Measurements from ENCODE around the gene CDH22.
A peak's percentile ranks its signal among the peaks of the same experiment; 100 is the strongest.

Gene CDH22

GRCh38 chr20:46331611-46332361 is 23.5 kb upstream of the CDH22 start:
- TF ChIP-seq, protein P1, sequence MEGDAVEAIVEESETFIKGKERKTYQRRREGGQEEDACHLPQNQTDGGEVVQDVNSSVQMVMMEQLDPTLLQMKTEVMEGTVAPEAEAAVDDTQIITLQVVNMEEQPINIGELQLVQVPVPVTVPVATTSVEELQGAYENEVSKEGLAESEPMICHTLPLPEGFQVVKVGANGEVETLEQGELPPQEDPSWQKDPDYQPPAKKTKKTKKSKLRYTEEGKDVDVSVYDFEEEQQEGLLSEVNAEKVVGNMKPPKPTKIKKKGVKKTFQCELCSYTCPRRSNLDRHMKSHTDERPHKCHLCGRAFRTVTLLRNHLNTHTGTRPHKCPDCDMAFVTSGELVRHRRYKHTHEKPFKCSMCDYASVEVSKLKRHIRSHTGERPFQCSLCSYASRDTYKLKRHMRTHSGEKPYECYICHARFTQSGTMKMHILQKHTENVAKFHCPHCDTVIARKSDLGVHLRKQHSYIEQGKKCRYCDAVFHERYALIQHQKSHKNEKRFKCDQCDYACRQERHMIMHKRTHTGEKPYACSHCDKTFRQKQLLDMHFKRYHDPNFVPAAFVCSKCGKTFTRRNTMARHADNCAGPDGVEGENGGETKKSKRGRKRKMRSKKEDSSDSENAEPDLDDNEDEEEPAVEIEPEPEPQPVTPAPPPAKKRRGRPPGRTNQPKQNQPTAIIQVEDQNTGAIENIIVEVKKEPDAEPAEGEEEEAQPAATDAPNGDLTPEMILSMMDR (conservative IDR thresholded peaks at IDR 0.05; ENCODE audit: low read depth) = no peak
- ChIA-PET POLR2A (ENCODE audit: low non-redundant PET) (no interaction called here), CTCF (interaction anchor here (0.5 to 10.7 kb wide), 6 partner anchors 16 to 199 kb away, joined by 3 to 82 read pairs (median 8); no protein-coding TSS in a partner anchor)
- DNase-seq (ENCODE audit: low spot score) = no peak
- H3K27ac ChIP-seq = peak overlapping the region; percentile 86

- TF ChIP-seq, protein P1 (conservative IDR thresholded peaks at IDR 0.05; ENCODE audit: low read depth) = no peak
- POLR2A ChIA-PET (ENCODE audit: low non-redundant PET) = no interaction called here
- H3K27ac ChIP-seq = peak overlapping the region; percentile 86
- CTCF ChIA-PET = interaction anchor here (1.2 to 10.7 kb wide), 3 partner anchors 12 to 24 kb away, joined by 3 to 82 read pairs (median 8); no protein-coding TSS in a partner anchor
- DNase-seq (ENCODE audit: low spot score) = no peak
These were observed 22.6 kb upstream of the CDH22 start for GRCh38 chr20:46330831-46331371.

GRCh38 chr20:46330072-46330763 is 21.9 kb upstream of the CDH22 start:
- H3K27ac ChIP-seq = peak overlapping the region; percentile 86
- TF ChIP-seq, protein P1 (conservative IDR thresholded peaks at IDR 0.05; ENCODE audit: low read depth) = no peak
- ChIA-PET POLR2A (ENCODE audit: low non-redundant PET) (interaction anchor here (0.8 kb wide), 1 partner anchor 15 kb away, joined by 12 read pairs; no protein-coding TSS in a partner anchor), CTCF (interaction anchor here (1.2 to 10.7 kb wide), 3 partner anchors 12 to 23 kb away, joined by 3 to 82 read pairs (median 8); no protein-coding TSS in a partner anchor)
- no peak for DNase-seq (ENCODE audit: low spot score)

DNA sequence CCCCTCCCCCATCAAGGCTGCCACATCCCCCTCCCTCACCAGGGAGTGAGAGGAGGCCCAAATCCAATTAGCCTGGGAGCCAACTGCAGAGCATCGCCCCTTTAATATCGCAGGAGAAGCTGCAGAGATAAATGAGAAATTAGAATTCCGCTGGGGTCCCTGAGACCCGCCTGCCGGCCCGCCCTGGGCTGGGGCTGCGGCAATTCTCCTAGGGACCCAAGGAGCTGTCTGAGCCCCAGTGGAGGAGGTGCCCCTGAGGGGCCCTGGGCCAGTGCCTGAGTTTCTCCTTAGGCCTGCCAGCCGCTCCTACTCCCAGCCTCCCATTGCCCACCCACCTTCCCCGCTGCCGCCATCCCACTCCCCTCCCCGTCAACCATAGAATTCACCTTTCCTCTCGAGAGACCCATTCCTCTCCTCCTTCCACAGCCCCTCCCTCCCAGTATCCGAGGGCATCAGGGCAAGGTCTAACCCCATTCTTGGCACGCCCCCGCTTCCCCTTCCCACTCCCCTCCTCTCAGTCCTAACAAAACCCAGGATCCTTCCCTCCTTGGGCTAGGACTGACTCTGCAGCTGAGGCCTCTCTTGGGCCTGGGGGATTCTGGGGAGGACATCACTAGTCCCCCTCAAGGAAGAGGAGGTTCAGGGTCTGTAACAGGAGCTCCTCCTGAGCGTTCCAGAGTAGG is 20.0 kb upstream of the CDH22 start:
- TF ChIP-seq, protein P1 (conservative IDR thresholded peaks at IDR 0.05; ENCODE audit: low read depth) = no peak
- no peak for DNase-seq (ENCODE audit: low spot score)
- no peak overlapping the region for H3K27ac ChIP-seq
- ChIA-PET POLR2A (ENCODE audit: low non-redundant PET) (no interaction called here), CTCF (interaction anchor here (0.6 to 1.5 kb wide), 2 partner anchors 21 to 22 kb away, joined by 4 read pairs; no protein-coding TSS in a partner anchor)

GRCh38 chr20:46327557-46327956 is 19.3 kb upstream of the CDH22 start:
- DNase-seq (ENCODE audit: low spot score) = no peak
- CTCF ChIA-PET = interaction anchor here (0.6 to 1.5 kb wide), 3 partner anchors 21 to 183 kb away, joined by 4 to 6 read pairs (median 4); no protein-coding TSS in a partner anchor
- TF ChIP-seq, protein P1 (conservative IDR thresholded peaks at IDR 0.05; ENCODE audit: low read depth) = no peak
- POLR2A ChIA-PET (ENCODE audit: low non-redundant PET) = no interaction called here
- no peak overlapping the region for H3K27ac ChIP-seq

- no peak overlapping the region for H3K27ac ChIP-seq
- ChIA-PET POLR2A (ENCODE audit: low non-redundant PET) (no interaction called here), CTCF (interaction anchor here (0.6 to 3.1 kb wide), 5 partner anchors 10 to 313 kb away, joined by 3 to 13 read pairs (median 3); no protein-coding TSS in a partner anchor)
- no peak for DNase-seq (ENCODE audit: low spot score)
- TF ChIP-seq, protein P1 (conservative IDR thresholded peaks at IDR 0.05; ENCODE audit: low read depth) = no peak
These were observed 17.5 kb upstream of the CDH22 start for GRCh38 chr20:46325789-46326188.
